Fibroblast of pulmonary artery (primary cell): ENCODE measurements around the gene PAX8.

Experiments
- DNase-seq: peaks from one replicate; pipeline ENCODE4 v3.0.0-alpha.2; 2010; ENCODE audit warnings: low read depth
- H3K4me3 ChIP-seq: replicated peaks from 2 replicates; pipeline ENCODE4 v1.5.1; 2011; ENCODE audit warnings: low read depth, mild to moderate bottlenecking, control low read depth, low read length, moderate library complexity
- CTCF ChIP-seq: IDR thresholded peaks from 2 replicates; pipeline ENCODE4 v1.5.1; 2011; ENCODE audit warnings: mild to moderate bottlenecking, control low read depth, low read length, inconsistent platforms; ENCODE audit errors: missing control alignments

Gene PAX8

GRCh38 chr2:113276216-113276760 lies 2.4 kb downstream of the PAX8 start:
- no peak for DNase-seq
- TF ChIP-seq CTCF: no peak
- no peak overlapping the region for H3K4me3 ChIP-seq

DNA sequence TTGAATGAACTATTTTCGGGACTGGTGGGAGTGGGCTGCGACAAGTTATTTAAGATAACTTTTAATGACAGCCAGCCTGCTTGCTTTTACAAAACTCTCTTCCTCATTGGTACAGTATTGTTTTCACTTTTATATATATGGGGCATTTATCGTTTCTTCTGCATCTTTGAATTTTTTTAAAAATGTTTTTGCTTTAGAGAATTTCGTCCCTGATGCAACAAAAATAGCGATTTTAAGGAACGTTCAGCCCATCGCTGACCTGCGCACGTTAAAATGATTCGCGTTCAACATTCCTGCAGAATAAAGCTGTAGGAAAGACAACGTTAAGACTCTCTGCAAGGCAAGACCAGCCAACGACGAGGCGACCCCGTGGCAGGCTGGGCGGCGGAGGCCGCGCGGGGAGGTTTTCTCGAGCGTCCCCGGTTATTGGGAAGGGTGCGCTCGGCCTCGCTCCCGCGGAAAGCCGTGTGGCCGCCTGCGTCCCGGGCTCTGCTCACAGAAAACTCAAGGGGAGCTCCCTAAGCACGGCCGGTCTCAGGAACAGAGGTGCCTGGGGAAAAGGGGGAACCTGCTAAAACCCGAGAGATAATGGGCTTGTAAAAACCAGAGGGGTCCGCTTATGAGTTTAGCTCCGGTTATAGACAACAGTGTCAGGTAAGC lies 3.0 kb downstream of the PAX8 start:
- TF ChIP-seq CTCF: no peak
- H3K4me3 ChIP-seq: no peak overlapping the region
- DNase-seq: no peak

DNA sequence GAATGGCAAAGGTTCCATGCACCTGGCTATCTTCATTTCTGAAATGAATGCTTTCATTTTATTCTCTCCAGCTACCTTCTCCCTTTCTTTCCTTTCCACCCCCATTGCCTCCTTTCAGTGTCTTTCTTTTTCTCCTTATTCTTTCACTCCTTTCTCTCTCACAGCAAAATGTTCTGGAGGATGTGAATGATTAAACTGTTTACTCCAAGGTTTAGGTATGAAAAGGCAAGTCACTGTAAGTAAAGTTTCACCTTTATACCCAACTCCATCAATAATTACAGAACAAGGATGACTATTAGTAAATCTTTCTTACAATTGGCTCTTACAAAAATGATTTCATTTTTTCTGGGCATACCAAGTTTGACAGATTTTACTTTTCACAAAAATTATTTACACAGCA lies 4.3 kb downstream of the PAX8 start:
- DNase-seq: no peak
- no peak for TF ChIP-seq CTCF
- no peak overlapping the region for H3K4me3 ChIP-seq

- no peak overlapping the region for H3K4me3 ChIP-seq
- no peak for DNase-seq
- TF ChIP-seq CTCF: no peak
Observed at GRCh38 chr2:113273981-113274380, 4.7 kb downstream of the PAX8 start.

GRCh38 chr2:113273027-113273551 lies 5.6 kb downstream of the PAX8 start:
- no peak for DNase-seq
- TF ChIP-seq CTCF: peak; percentile 21
- H3K4me3 ChIP-seq: no peak overlapping the region

GRCh38 chr2:113272477-113272876 lies 6.2 kb downstream of the PAX8 start:
- no peak overlapping the region for H3K4me3 ChIP-seq
- DNase-seq: no peak
- TF ChIP-seq CTCF: no peak
